Stomach (tissue), 4 donors: Measurements from ENCODE around the gene C20orf202.

ENCODE experiments used
- POLR2A ChIP-seq, 4 donors: fragments of 450-650 bp; IDR thresholded peaks; one replicate each; pipeline ENCODE4 v1.6.1; 2016; ENCODE audit warnings: antibody characterized with exemption in 4 of 4, control low read depth in 2 of 4, mild to moderate bottlenecking in 1 of 4, moderate library complexity in 1 of 4
- TF ChIP-seq, protein P1 (sequence below), 7 experiments: fragments of 450-650 bp in 4 of 7; fragments of 200-600 bp in 3 of 7; sonication (generic) in 3 of 7; IDR thresholded peaks; one replicate each; pipeline ENCODE4 v1.5.1; 2016 to 2019; ENCODE audit warnings: antibody characterized with exemption in 7 of 7, control low read depth in 2 of 7, mild to moderate bottlenecking in 1 of 7

DNA sequence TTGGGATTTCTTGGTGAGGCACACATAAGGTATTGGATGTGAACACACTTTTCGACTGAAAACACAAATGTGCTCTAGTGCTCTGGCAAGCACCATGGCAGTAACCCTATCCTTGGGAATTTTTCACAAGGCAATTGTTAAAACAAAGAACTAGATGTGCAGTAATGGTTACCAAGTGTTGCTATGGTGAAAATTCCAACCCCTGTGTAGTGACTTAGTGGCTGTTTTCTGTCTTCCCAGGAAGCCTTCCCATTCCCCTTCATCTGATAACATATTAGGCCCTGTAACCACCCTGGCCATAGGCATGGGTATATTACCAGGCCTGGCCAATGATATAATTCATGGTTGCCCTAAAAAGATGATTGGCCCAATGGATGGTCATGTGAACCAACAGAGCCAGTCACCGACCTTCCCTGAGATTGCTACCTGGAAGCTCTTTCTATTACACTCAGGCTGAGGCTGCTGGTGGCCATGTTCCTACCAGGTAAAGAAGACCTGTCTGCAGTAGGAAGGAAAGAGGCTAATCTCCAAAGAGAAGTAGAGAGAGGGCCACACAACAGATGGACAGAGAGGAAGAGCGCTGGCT is 4.1 kb downstream of the C20orf202 start:
- TF ChIP-seq, protein P1, sequence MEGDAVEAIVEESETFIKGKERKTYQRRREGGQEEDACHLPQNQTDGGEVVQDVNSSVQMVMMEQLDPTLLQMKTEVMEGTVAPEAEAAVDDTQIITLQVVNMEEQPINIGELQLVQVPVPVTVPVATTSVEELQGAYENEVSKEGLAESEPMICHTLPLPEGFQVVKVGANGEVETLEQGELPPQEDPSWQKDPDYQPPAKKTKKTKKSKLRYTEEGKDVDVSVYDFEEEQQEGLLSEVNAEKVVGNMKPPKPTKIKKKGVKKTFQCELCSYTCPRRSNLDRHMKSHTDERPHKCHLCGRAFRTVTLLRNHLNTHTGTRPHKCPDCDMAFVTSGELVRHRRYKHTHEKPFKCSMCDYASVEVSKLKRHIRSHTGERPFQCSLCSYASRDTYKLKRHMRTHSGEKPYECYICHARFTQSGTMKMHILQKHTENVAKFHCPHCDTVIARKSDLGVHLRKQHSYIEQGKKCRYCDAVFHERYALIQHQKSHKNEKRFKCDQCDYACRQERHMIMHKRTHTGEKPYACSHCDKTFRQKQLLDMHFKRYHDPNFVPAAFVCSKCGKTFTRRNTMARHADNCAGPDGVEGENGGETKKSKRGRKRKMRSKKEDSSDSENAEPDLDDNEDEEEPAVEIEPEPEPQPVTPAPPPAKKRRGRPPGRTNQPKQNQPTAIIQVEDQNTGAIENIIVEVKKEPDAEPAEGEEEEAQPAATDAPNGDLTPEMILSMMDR (IDR thresholded peaks at IDR 0.05), result no peak
- no peak for TF ChIP-seq POLR2A (IDR thresholded peaks at IDR 0.05)
